ENCODE measurements around the gene HOXA11.

HOXA11 gene

GRCh38 chr7:27185013-27185853 is at the start of gene HOXA11:
HOXA11 (minus strand) TSS chr7:27185232; CDS start chr7:27185144, 88 bp downstream.
- DNase-seq = peak in 1 of 3 donors; percentile 45

GRCh38 chr7:27229448-27229847 is 44.4 kb upstream of the HOXA11 start:
- DNase-seq = no peak

GRCh38 chr7:27224983-27225934 is 40.2 kb upstream of the HOXA11 start:
- no peak for DNase-seq

- DNase-seq = no peak
Observed at GRCh38 chr7:27223941-27224575, 39.0 kb upstream of the HOXA11 start.

GRCh38 chr7:27221201-27221797 is 36.3 kb upstream of the HOXA11 start:
- DNase-seq = no peak

- no peak for DNase-seq
Observed at GRCh38 chr7:27220440-27220955, 35.5 kb upstream of the HOXA11 start.

GRCh38 chr7:27219821-27220220 is 34.8 kb upstream of the HOXA11 start:
- DNase-seq = no peak

GRCh38 chr7:27217951-27218350 is 32.9 kb upstream of the HOXA11 start:
- DNase-seq = no peak

- DNase-seq = no peak
Observed at GRCh38 chr7:27215356-27215755, 30.3 kb upstream of the HOXA11 start.

GRCh38 chr7:27214239-27214950 is 29.4 kb upstream of the HOXA11 start:
- no peak for DNase-seq

- DNase-seq = no peak
Observed at GRCh38 chr7:27213433-27214238, 28.6 kb upstream of the HOXA11 start.

GRCh38 chr7:27212497-27213432 is 27.7 kb upstream of the HOXA11 start:
- DNase-seq = no peak

GRCh38 chr7:27211764-27212204 is 26.8 kb upstream of the HOXA11 start:
- no peak for DNase-seq

GRCh38 chr7:27211084-27211446 is 26.0 kb upstream of the HOXA11 start:
- DNase-seq = no peak

GRCh38 chr7:27210441-27211083 is 25.5 kb upstream of the HOXA11 start:
- DNase-seq = peak; percentile 65 to 76 (median 74)

- no peak for DNase-seq
Observed at GRCh38 chr7:27209933-27210440, 25.0 kb upstream of the HOXA11 start.

- DNase-seq = no peak
Observed at GRCh38 chr7:27208998-27209397, 24.0 kb upstream of the HOXA11 start.

GRCh38 chr7:27207348-27207985 is 22.4 kb upstream of the HOXA11 start:
- no peak for DNase-seq

Measured in suppressor macrophage treated with lipopolysaccharide for 1 hour (primary cell).